SK-N-SH (cell line): ENCODE results near the gene FASLG. TPM values are rescaled to one million over a fixed set of nuclear protein-coding genes. Genes with fewer than 3 reads are reported as not detected.

Source experiments
- CTCF ChIA-PET: fragments of 300-600, 350-600 bp; formaldehyde crosslinking; extraction: SDS; loops from one replicate; lab custom pipeline; 2021; lab: Yijun Ruan, JAX
- POLR2A ChIA-PET: fragments of 350-600 bp; sonication (Branson Sonifier 250); formaldehyde crosslinking; extraction: SDS; loops from one replicate; lab custom pipeline; 2020; ENCODE audit warnings: antibody characterized with exemption, inconsistent platforms; lab: Yijun Ruan, JAX
- DNase-seq: peaks from one replicate; pipeline ENCODE4 v3.0.0; 2012
- H2AFZ ChIP-seq: fragments of 200-600 bp; sonication (generic); 2 replicates; pipeline ENCODE4 v1.8.1; 2016; ENCODE audit warnings: antibody characterized with exemption, mild to moderate bottlenecking, low read depth
- H3F3A ChIP-seq: fragments of 200-600 bp; sonication (generic); replicated peaks from 2 replicates; pipeline ENCODE3; 2016; ENCODE audit warnings: antibody characterized with exemption, mild to moderate bottlenecking; ENCODE audit not compliant: insufficient read depth
- H3K27ac ChIP-seq, 2 experiments: fragments of 200-500 bp in 1 of 2; fragments of 200-600 bp in 1 of 2; sonication (Bioruptor generic) in 1 of 2; sonication (generic), shearing (Covaris generic) in 1 of 2; 2 replicates each; pipeline versions ENCODE4 v1.5.1 to v1.6.1; 2014 to 2016; ENCODE audit warnings: low read depth in 2 of 2, inconsistent platforms in 1 of 2, low read length in 1 of 2, mild to moderate bottlenecking in 1 of 2, mixed read lengths in 1 of 2
- H3K27me3 ChIP-seq: fragments of 200-600 bp; sonication (generic), shearing (Covaris generic); 2 replicates; pipeline ENCODE4 v1.6.1; 2016; ENCODE audit warnings: mixed run types; ENCODE audit not compliant: insufficient read depth
- H3K36me3 ChIP-seq, 2 experiments: fragments of 200-500 bp in 1 of 2; fragments of 200-600 bp in 1 of 2; sonication (Bioruptor generic) in 1 of 2; sonication (generic) in 1 of 2; replicated peaks in 1 of 2; 2 replicates each; pipeline versions ENCODE3 to v1.5.1; 2014 to 2016; ENCODE audit warnings: low read length in 1 of 2, mild to moderate bottlenecking in 1 of 2; ENCODE audit not compliant: insufficient read depth in 2 of 2, control insufficient read depth in 1 of 2
- H3K4me1 ChIP-seq, 2 experiments: fragments of 200-500 bp in 1 of 2; fragments of 200-600 bp in 1 of 2; sonication (Bioruptor generic) in 1 of 2; sonication (generic), shearing (Covaris generic) in 1 of 2; 2 replicates each; pipeline versions ENCODE4 v1.5.1 to v1.6.1; 2014 to 2016; ENCODE audit warnings: low read depth in 1 of 2, low read length in 1 of 2, mixed run types in 1 of 2; ENCODE audit not compliant: insufficient read depth in 2 of 2, control insufficient read depth in 1 of 2
- H3K4me2 ChIP-seq: fragments of 200-600 bp; sonication (generic), shearing (Covaris generic); 2 replicates; pipeline ENCODE4 v1.6.1; 2017; ENCODE audit warnings: mixed run types
- H3K4me3 ChIP-seq, 2 experiments: fragments of 200-500 bp in 1 of 2; fragments of 200-600 bp in 1 of 2; sonication (Bioruptor generic) in 1 of 2; sonication (generic), shearing (Covaris generic) in 1 of 2; 2 replicates each; pipeline versions ENCODE4 v1.5.1 to v1.8.1; 2014 to 2016; ENCODE audit warnings: low read depth in 2 of 2, inconsistent platforms in 1 of 2, low read length in 1 of 2, mild to moderate bottlenecking in 1 of 2, mixed read lengths in 1 of 2, moderate library complexity in 1 of 2
- H3K79me2 ChIP-seq: fragments of 200-600 bp; sonication (generic); 2 replicates; pipeline ENCODE4 v1.8.1; 2017; ENCODE audit warnings: mild to moderate bottlenecking; ENCODE audit not compliant: insufficient read depth
- H3K9ac ChIP-seq: fragments of 200-600 bp; sonication (generic); 2 replicates; pipeline ENCODE4 v1.6.1; 2017; ENCODE audit warnings: mixed run types
- H3K9me2 ChIP-seq: fragments of 200-600 bp; sonication (generic); 2 replicates; pipeline ENCODE4 v1.6.1; 2017; ENCODE audit warnings: mixed run types
- H3K9me3 ChIP-seq: fragments of 200-600 bp; sonication (generic); 2 replicates; pipeline ENCODE4 v1.6.1; 2017; ENCODE audit warnings: mixed run types, mild to moderate bottlenecking, moderate library complexity
- H4K20me1 ChIP-seq: fragments of 200-600 bp; sonication (generic); 2 replicates; pipeline ENCODE4 v1.6.1; 2017; ENCODE audit warnings: mild to moderate bottlenecking, mixed run types; ENCODE audit not compliant: insufficient read depth
- CHD2 ChIP-seq: fragments of 150-350 bp; IDR thresholded peaks from 2 replicates; pipeline ENCODE4 v1.6.1; 2018; ENCODE audit warnings: low read length; ENCODE audit not compliant: partially characterized antibody
- CTCF ChIP-seq: fragments of 200-600 bp; sonication (generic); IDR thresholded peaks from 2 replicates; pipeline ENCODE4 v1.6.1; 2017; ENCODE audit warnings: antibody characterized with exemption, mild to moderate bottlenecking, moderate library complexity
- ELF1 ChIP-seq: IDR thresholded peaks from 2 replicates; pipeline ENCODE4 v1.4.0; 2012
- EP300 ChIP-seq, 2 experiments: IDR thresholded peaks; 2 replicates each; pipeline versions ENCODE4 v1.4.0 to v1.6.1; 2012; ENCODE audit warnings: borderline replicate concordance in 1 of 2, low read depth in 1 of 2, low read length in 1 of 2
- EZH2phosphoT487 ChIP-seq: fragments of 200-600 bp; sonication (generic); IDR thresholded peaks from 2 replicates; pipeline ENCODE4 v1.6.1; 2017; ENCODE audit warnings: low read depth, mixed run types, mild to moderate bottlenecking, antibody characterized with exemption, moderate library complexity, borderline replicate concordance
- FOXJ3 ChIP-seq: sonication (generic); formaldehyde crosslinking; IDR thresholded peaks from 2 replicates; pipeline ENCODE4 v1.5.1; 2020; ENCODE audit warnings: mild to moderate bottlenecking, missing genetic modification reagents
- FOXM1 ChIP-seq: IDR thresholded peaks from 2 replicates; pipeline ENCODE4 v1.4.0; 2012; ENCODE audit warnings: low read depth, mild to moderate bottlenecking
- GABPA ChIP-seq: IDR thresholded peaks from 2 replicates; pipeline ENCODE4 v1.4.0; 2012; ENCODE audit warnings: low read depth, mild to moderate bottlenecking
- JUND ChIP-seq: IDR thresholded peaks from 2 replicates; pipeline ENCODE4 v1.4.0; 2012
- MAX ChIP-seq: IDR thresholded peaks from 2 replicates; pipeline ENCODE4 v1.4.0; 2012; ENCODE audit warnings: low read depth
- PBX3 ChIP-seq: IDR thresholded peaks from 2 replicates; pipeline ENCODE4; 2012
- RAD21 ChIP-seq: IDR thresholded peaks from 2 replicates; pipeline ENCODE4 v1.6.1; 2012; ENCODE audit warnings: mild to moderate bottlenecking, low read length
- REST ChIP-seq: IDR thresholded peaks from 2 replicates; pipeline ENCODE4 v1.6.1; 2012; ENCODE audit warnings: mild to moderate bottlenecking, low read depth, low read length, moderate library complexity
- SMC3 ChIP-seq: IDR thresholded peaks from 2 replicates; pipeline ENCODE4 v1.6.1; 2012; ENCODE audit warnings: low read depth, low read length, improper control_type of control experiment
- USF1 ChIP-seq: IDR thresholded peaks from 2 replicates; pipeline ENCODE4 v1.4.0; 2012; ENCODE audit warnings: low read depth, borderline replicate concordance
- YY1 ChIP-seq: IDR thresholded peaks from 2 replicates; pipeline ENCODE4 v1.4.0; 2012; ENCODE audit warnings: low read depth, mild to moderate bottlenecking
- WGBS: methylation state at CpG from one replicate; pipeline ENCODE4 v1.1.6; 2017; ENCODE audit warnings: low lambda C conversion rate; 5-methylcytosine and 5-hydroxymethylcytosine counted together
- polyA plus RNA-seq, 3 experiments: library from polyadenylated mRNA; depleted of rRNA; stranded (reverse); fragments of >200 nt; gene quantifications; 2 replicates each; pipeline ENCODE4 v1.2.3, GENCODE V29; 2012

FASLG gene
- polyA plus RNA-seq, 1 of the 3 experiments (the other 2 are of a cell fraction): not detected

- POLR2A ChIA-PET: no interaction called here
- WGBS: 94% methylated on average over 3 of the region's 3 CpGs
- CTCF ChIA-PET: interaction anchor here (0.6 to 4.7 kb wide), 7 partner anchors 12 to 159 kb away, joined by 3 to 20 read pairs (median 4); no protein-coding TSS in a partner anchor
- Histone ChIP-seq H4K20me1 (no peaks in the 10 kb centered on the region), H3K9me3 (no peaks in the 10 kb centered on the region), H3F3A (no peaks in the 10 kb centered on the region), H3K4me3 (no peak overlapping the region), H2AFZ (no peak overlapping the region), H3K79me2 (peaks cover 4% of the 10 kb centered on the region; the same call in 1 of the 2 replicates), H3K36me3 (peaks cover 36 to 46% of the 10 kb centered on the region in 2 experiments), H3K4me2 (no peak overlapping the region), H3K27ac (no peak overlapping the region), H3K9ac (no peak overlapping the region), H3K4me1 (no peaks in the 10 kb centered on the region; a peak in 2 of 4 replicates), H3K27me3 (no peaks in the 10 kb centered on the region), H3K9me2 (no peaks in the 10 kb centered on the region)
- TF ChIP-seq FOXM1 (no peak), USF1 (no peak), SMC3 (peak; percentile 38), CHD2 (no peak), JUND (no peak), EP300 (IDR thresholded peaks at IDR 0.05; ENCODE audit: borderline replicate concordance in 1 of 2, low read depth in 1 of 2, low read length in 1 of 2) (no peak), EZH2phosphoT487 (no peak), FOXJ3 (no peak), CTCF (peak; percentile 63), PBX3 (no peak), RAD21 (peak; percentile 56)
- no peak for DNase-seq
Measured at GRCh38 chr1:172609528-172609927, 49.4 kb upstream of the FASLG start.

GRCh38 chr1:172612478-172612877, 46.4 kb upstream of the FASLG start:
- Histone ChIP-seq H3K9ac (no peak overlapping the region), H3K4me2 (no peak overlapping the region), H3K9me2 (no peaks in the 10 kb centered on the region), H3K36me3 (peaks cover 20 to 32% of the 10 kb centered on the region in 2 experiments), H3F3A (no peaks in the 10 kb centered on the region), H3K79me2 (no peaks in the 10 kb centered on the region), H3K4me1 (no peaks in the 10 kb centered on the region; a peak in 2 of 4 replicates), H2AFZ (no peak overlapping the region), H3K4me3 (no peak overlapping the region), H3K9me3 (no peaks in the 10 kb centered on the region), H3K27me3 (no peaks in the 10 kb centered on the region), H3K27ac (no peak overlapping the region), H4K20me1 (no peaks in the 10 kb centered on the region)
- 99% methylated on average over 2 of the region's 2 CpGs for WGBS
- CTCF ChIA-PET: no interaction called here
- POLR2A ChIA-PET: no interaction called here
- no peak for DNase-seq
- no peak for TF ChIP-seq ELF1
- TF ChIP-seq MAX: no peak
- TF ChIP-seq GABPA: no peak
- TF ChIP-seq PBX3: no peak
- TF ChIP-seq YY1: no peak
- TF ChIP-seq REST: no peak
